ENCODE data around the gene IST1.
A peak's percentile ranks its signal among the peaks of the same experiment; 100 is the strongest.

The IST1 gene

GRCh38 chr16:71923941-71924690 lies 28.8 kb downstream of the IST1 start:
- TF ChIP-seq ZFP3 (CRISPR knock-in tag; IDR thresholded peaks at IDR 0.05), result no peak
- no peak for TF ChIP-seq BACH2 (CRISPR knock-in tag; IDR thresholded peaks at IDR 0.05; ENCODE audit: borderline replicate concordance)
- TF ChIP-seq TOX (CRISPR knock-in tag; IDR thresholded peaks at IDR 0.05; ENCODE audit: borderline replicate concordance), result no peak
- TF ChIP-seq ZNF70 (CRISPR knock-in tag; IDR thresholded peaks at IDR 0.05), result no peak
- TF ChIP-seq OSR1 (CRISPR knock-in tag; IDR thresholded peaks at IDR 0.05), result no peak
- TF ChIP-seq TSHZ2 (CRISPR knock-in tag; IDR thresholded peaks at IDR 0.05), result no peak
- no peak for ATAC-seq

- ATAC-seq, result no peak
- TF ChIP-seq ZC3H10 (CRISPR knock-in tag; IDR thresholded peaks at IDR 0.05) (no peak), ARNTL (CRISPR knock-in tag; IDR thresholded peaks at IDR 0.05; ENCODE audit: borderline replicate concordance, low read depth) (no peak), PPARA (CRISPR knock-in tag; IDR thresholded peaks at IDR 0.05; ENCODE audit: borderline replicate concordance) (no peak), OSR1 (CRISPR knock-in tag; IDR thresholded peaks at IDR 0.05) (no peak), ZFP30 (CRISPR knock-in tag; IDR thresholded peaks at IDR 0.05) (no peak), BACH2 (CRISPR knock-in tag; IDR thresholded peaks at IDR 0.05; ENCODE audit: borderline replicate concordance) (no peak), ZNF8 (CRISPR knock-in tag; IDR thresholded peaks at IDR 0.05) (no peak), TCF4 (CRISPR knock-in tag; IDR thresholded peaks at IDR 0.05; ENCODE audit: borderline replicate concordance) (no peak), CSDC2 (CRISPR knock-in tag; IDR thresholded peaks at IDR 0.05) (no peak), ZFP3 (CRISPR knock-in tag; IDR thresholded peaks at IDR 0.05) (no peak), TSHZ2 (CRISPR knock-in tag; IDR thresholded peaks at IDR 0.05) (no peak), ISL1 (CRISPR knock-in tag; IDR thresholded peaks at IDR 0.05) (no peak), POU6F1 (CRISPR knock-in tag; IDR thresholded peaks at IDR 0.05; ENCODE audit: borderline replicate concordance, low read depth) (no peak), SNAI2 (CRISPR knock-in tag; IDR thresholded peaks at IDR 0.05) (no peak)
These were observed 29.4 kb downstream of the IST1 start for GRCh38 chr16:71924710-71925109.

GRCh38 chr16:71927383-71927782 lies 32.1 kb downstream of the IST1 start:
- peak; percentile 77 for ATAC-seq
- TF ChIP-seq ISL1 (CRISPR knock-in tag; IDR thresholded peaks at IDR 0.05), result peak; percentile 63
- no peak for TF ChIP-seq OSR1 (CRISPR knock-in tag; IDR thresholded peaks at IDR 0.05)

GRCh38 chr16:71927787-71928186 lies 32.5 kb downstream of the IST1 start:
- ATAC-seq, result peak; percentile 60
- TF ChIP-seq TSHZ2 (CRISPR knock-in tag; IDR thresholded peaks at IDR 0.05) (no peak), ESRRG (CRISPR knock-in tag; IDR thresholded peaks at IDR 0.05) (no peak), ISL1 (CRISPR knock-in tag; IDR thresholded peaks at IDR 0.05) (0 out of 2 replicates have a peak, but pooled peaks have one; percentile 1)
